Smooth muscle cell (in vitro differentiated cells): ENCODE results near the gene UMODL1. TPM values are rescaled to one million over a fixed set of nuclear protein-coding genes. Genes with fewer than 3 reads are reported as not detected.

Experiments
- DNase-seq: peaks from one replicate; lab custom pipeline; 2025; ENCODE audit not compliant: unreplicated experiment; lab: John Stamatoyannopoulos, UW
- H2AFZ ChIP-seq: fragments of 200-600 bp; sonication (generic); 2 replicates; pipeline ENCODE4 v1.6.0; 2016; ENCODE audit warnings: antibody characterized with exemption, low read depth, mild to moderate bottlenecking
- H3F3A ChIP-seq: fragments of 200-600 bp; sonication (generic); 2 replicates; pipeline ENCODE4 v1.6.0; 2017; ENCODE audit warnings: antibody characterized with exemption, low read depth
- H3K27ac ChIP-seq: fragments of 200-600 bp; sonication (generic); 2 replicates; pipeline ENCODE4 v1.5.1; 2016; ENCODE audit warnings: low read depth, mild to moderate bottlenecking
- H3K27me3 ChIP-seq: fragments of 200-600 bp; sonication (generic); 2 replicates; pipeline ENCODE4 v1.6.1; 2016; ENCODE audit warnings: low read depth, mild to moderate bottlenecking
- H3K36me3 ChIP-seq: fragments of 200-600 bp; sonication (generic); 2 replicates; pipeline ENCODE4 v1.5.1; 2016; ENCODE audit warnings: low read depth
- H3K4me1 ChIP-seq: fragments of 200-600 bp; sonication (generic); 2 replicates; pipeline ENCODE4 v1.5.1; 2016; ENCODE audit warnings: low read depth
- H3K4me2 ChIP-seq: fragments of 200-600 bp; sonication (generic); 2 replicates; pipeline ENCODE4 v1.6.0; 2016; ENCODE audit warnings: mild to moderate bottlenecking
- H3K4me3 ChIP-seq: fragments of 200-600 bp; sonication (generic); 2 replicates; pipeline ENCODE4 v1.5.1; 2016; ENCODE audit warnings: mild to moderate bottlenecking
- H3K79me2 ChIP-seq: fragments of 200-600 bp; sonication (generic); 2 replicates; pipeline ENCODE4 v1.6.0; 2016; ENCODE audit warnings: low read depth, mild to moderate bottlenecking
- H3K9ac ChIP-seq: fragments of 200-600 bp; sonication (generic); 2 replicates; pipeline ENCODE4 v1.6.0; 2016; ENCODE audit warnings: low read depth
- H3K9me3 ChIP-seq: fragments of 200-600 bp; sonication (generic); replicated peaks from 2 replicates; pipeline ENCODE4 v1.5.1; 2016; ENCODE audit warnings: low read depth
- H4K20me1 ChIP-seq: fragments of 200-600 bp; sonication (generic); 2 replicates; pipeline ENCODE4 v1.6.0; 2016; ENCODE audit warnings: low read depth
- WGBS: methylation state at CpG from one replicate; pipeline ENCODE4 v1.1.7; 2016; ENCODE audit warnings: low lambda C conversion rate; 5-methylcytosine and 5-hydroxymethylcytosine counted together
- polyA plus RNA-seq: library from polyadenylated mRNA; unstranded; fragments of >200 nt; fragmentation: Nextera tagmentation; extraction: Ambion mirVana; gene quantifications from 2 replicates; pipeline ENCODE4 v1.2.1, GENCODE V29; 2016
- total RNA-seq: library from RNA; depleted of rRNA; stranded (reverse); fragments of >200 nt; gene quantifications from 2 replicates; pipeline ENCODE4 v1.2.3, GENCODE V29; 2014
- TF ChIP-seq, protein P1 (sequence below): fragments of 200-600 bp; sonication (generic); IDR thresholded peaks from 2 replicates; pipeline ENCODE4 v1.5.1; 2017; ENCODE audit warnings: borderline replicate concordance, mild to moderate bottlenecking, antibody characterized with exemption; ENCODE audit not compliant: insufficient read depth, poor library complexity, severe bottlenecking

The UMODL1 gene
- total and polyA plus RNA-seq, 2 experiments from 2014 or later, result 0.14 TPM; not detected in 1

DNA sequence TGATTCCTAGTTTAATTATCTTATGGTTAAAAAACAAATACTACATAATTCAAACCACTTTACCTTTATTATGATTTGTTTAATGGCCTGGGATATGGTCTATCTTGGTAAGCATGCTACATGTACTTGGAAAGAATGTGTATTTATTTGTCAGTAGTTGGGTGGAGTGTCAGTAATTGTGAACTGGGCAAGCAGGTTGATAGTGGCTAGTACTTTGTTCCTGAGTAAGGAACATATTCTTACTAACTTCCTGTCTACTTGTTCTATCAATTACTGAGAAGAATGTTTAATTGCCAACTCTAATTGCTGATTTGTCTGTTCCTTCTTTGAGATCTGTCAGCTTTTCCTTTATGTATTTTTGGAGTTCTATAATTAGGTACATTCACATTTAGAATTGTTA, 98.6 kb downstream of the UMODL1 start:
- H3K9ac ChIP-seq, result no peak overlapping the region
- no peaks in the 10 kb centered on the region for H4K20me1 ChIP-seq
- H3K36me3 ChIP-seq, result no peaks in the 10 kb centered on the region
- DNase-seq, result no peak
- no peaks in the 10 kb centered on the region for H3K27me3 ChIP-seq
- no peak overlapping the region for H2AFZ ChIP-seq
- H3K9me3 ChIP-seq, result no peaks in the 10 kb centered on the region
- no peak overlapping the region for H3K4me2 ChIP-seq
- no peak overlapping the region for H3K27ac ChIP-seq
- TF ChIP-seq, protein P1, sequence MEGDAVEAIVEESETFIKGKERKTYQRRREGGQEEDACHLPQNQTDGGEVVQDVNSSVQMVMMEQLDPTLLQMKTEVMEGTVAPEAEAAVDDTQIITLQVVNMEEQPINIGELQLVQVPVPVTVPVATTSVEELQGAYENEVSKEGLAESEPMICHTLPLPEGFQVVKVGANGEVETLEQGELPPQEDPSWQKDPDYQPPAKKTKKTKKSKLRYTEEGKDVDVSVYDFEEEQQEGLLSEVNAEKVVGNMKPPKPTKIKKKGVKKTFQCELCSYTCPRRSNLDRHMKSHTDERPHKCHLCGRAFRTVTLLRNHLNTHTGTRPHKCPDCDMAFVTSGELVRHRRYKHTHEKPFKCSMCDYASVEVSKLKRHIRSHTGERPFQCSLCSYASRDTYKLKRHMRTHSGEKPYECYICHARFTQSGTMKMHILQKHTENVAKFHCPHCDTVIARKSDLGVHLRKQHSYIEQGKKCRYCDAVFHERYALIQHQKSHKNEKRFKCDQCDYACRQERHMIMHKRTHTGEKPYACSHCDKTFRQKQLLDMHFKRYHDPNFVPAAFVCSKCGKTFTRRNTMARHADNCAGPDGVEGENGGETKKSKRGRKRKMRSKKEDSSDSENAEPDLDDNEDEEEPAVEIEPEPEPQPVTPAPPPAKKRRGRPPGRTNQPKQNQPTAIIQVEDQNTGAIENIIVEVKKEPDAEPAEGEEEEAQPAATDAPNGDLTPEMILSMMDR, result no peak
- H3F3A ChIP-seq, result no peaks in the 10 kb centered on the region
- no peaks in the 10 kb centered on the region for H3K4me1 ChIP-seq
- no peak overlapping the region for H3K4me3 ChIP-seq
- no peaks in the 10 kb centered on the region for H3K79me2 ChIP-seq

DNA sequence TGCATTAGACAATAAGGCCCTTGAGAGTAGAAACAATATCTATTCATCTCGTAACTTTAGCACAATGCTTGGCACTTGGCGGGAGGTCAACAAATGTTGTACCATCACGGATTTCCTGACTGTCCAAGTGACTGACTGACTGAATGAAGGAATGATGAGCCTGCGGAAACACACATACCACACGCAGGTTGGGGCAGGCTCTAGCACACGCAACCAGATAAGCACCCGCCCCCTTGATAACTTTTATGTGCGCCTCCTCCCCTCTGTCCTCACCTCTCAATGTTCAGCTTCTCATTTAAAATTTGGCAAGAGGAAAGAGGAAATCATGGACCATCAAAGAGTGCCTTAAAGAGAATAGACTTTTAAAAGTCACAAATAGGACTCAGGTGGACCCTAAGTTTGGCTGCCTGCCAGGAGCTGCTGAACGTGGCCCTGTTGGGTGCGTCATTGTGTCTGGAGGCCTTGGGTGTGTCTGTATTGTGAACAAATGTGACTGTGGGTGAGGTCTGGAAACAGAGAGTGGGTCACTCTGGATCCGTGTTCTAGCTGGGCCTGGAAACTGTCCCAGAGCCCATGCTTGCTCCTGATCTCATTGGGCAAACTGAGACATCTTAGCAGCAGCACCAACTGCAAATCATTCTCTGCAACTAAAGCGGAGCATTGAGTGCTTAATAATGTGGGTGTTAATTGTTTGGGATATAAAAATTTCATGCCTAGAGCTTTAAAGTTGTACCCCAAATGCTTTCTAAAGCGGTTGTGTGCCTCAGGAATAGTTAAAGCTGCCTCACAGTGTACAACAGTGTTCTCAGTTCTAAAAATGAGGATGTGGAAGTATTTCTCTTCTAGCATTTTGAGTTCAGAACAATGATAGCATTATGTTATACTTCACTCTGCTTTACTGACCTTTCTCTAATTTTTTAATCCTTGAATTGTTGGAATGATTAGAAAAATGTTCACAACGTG, 100.3 kb downstream of the UMODL1 start:
- no peaks in the 10 kb centered on the region for H3K36me3 ChIP-seq
- H3K9me3 ChIP-seq, result no peaks in the 10 kb centered on the region
- no peak overlapping the region for H3K4me3 ChIP-seq
- H4K20me1 ChIP-seq, result no peaks in the 10 kb centered on the region
- TF ChIP-seq, protein P1, result no peak
- H3K27me3 ChIP-seq, result peaks cover 8% of the 10 kb centered on the region
- no peak overlapping the region for H3K4me2 ChIP-seq
- H2AFZ ChIP-seq, result no peak overlapping the region
- H3K27ac ChIP-seq, result peak overlapping the region; percentile 26
- H3K9ac ChIP-seq, result no peak overlapping the region
- no peak for DNase-seq
- H3K79me2 ChIP-seq, result no peaks in the 10 kb centered on the region
- no peaks in the 10 kb centered on the region for H3K4me1 ChIP-seq
- H3F3A ChIP-seq, result no peaks in the 10 kb centered on the region
- WGBS, result 87% methylated on average over 14 of the region's 14 CpGs

DNA sequence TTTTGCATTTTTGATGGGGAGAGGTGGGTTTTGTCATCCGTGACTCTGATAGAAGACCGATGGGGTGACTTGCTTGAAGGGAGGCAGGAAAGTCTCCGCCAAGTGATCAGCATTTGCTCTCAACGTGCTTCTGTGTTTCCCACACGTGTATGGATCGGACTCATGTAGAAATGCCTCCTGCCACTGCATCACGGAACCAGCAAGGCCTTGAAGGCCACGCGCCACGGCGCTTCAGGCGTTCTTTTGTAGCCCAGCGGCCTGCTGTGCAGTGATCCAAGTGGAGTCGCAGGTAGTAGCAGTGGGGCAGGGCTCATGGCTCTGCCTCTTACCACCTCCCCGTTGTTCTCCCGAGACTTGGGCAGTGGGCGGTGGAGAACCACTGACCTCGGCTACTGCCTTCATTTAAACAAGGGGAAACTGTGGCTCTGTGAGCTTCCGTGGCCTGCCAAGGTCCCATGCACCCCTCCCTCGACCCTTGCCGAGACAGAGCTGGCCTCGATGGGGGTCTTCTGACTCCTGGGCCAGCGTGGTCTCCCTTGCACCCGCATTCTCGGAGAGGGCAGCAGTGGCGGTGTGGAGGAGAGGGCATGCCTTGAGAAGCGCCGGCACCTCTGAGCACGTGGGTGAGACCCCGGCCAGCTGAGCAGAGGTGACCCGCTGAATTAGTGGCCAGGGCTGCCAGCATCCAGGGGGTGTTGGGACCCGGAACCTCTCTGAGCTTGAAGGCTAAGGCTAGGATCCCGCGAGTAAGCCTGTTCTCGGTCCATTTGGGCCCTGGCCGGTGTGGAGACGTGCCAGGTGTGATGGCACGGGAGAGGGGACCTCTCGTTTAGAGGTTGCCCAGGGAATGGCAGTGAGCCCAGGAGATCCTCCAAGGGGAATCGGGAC, 101.7 kb downstream of the UMODL1 start:
- no peak overlapping the region for H3K27ac ChIP-seq
- no peak overlapping the region for H3K4me2 ChIP-seq
- no peaks in the 10 kb centered on the region for H3F3A ChIP-seq
- H3K9me3 ChIP-seq, result no peaks in the 10 kb centered on the region
- no peaks in the 10 kb centered on the region for H3K79me2 ChIP-seq
- DNase-seq, result no peak
- whole genome bisulfite sequencing, result 96% methylated on average over 40 of the region's 40 CpGs
- H2AFZ ChIP-seq, result no peak overlapping the region
- H3K36me3 ChIP-seq, result no peaks in the 10 kb centered on the region
- no peaks in the 10 kb centered on the region for H3K4me1 ChIP-seq
- TF ChIP-seq, protein P1, result no peak
- no peak overlapping the region for H3K9ac ChIP-seq
- peaks cover 15% of the 10 kb centered on the region for H3K27me3 ChIP-seq
- no peaks in the 10 kb centered on the region for H4K20me1 ChIP-seq
- no peak overlapping the region for H3K4me3 ChIP-seq
